CD14-positive monocyte (primary cell): ENCODE measurements around the gene GRM8. TPM values are rescaled to one million over a fixed set of nuclear protein-coding genes. Genes with fewer than 3 reads are reported as not detected.

Experiments used
- DNase-seq, 3 donors: peaks; one replicate each; pipeline ENCODE4 v3.0.0-alpha.2; 2011 to 2022
- H2AFZ ChIP-seq: 2 replicates; pipeline ENCODE4 v1.6.0; 2012; ENCODE audit warnings: mild to moderate bottlenecking, low read depth, low read length, inconsistent platforms; ENCODE audit not compliant: insufficient read depth, poor library complexity, severe bottlenecking
- H3K27ac ChIP-seq, 2 donors: 1 replicate in 1 of 2; 2 replicates in 1 of 2; pipeline ENCODE4 v1.5.1; 2012 to 2013; ENCODE audit warnings: low read length in 2 of 2, control low read depth in 1 of 2, inconsistent platforms in 1 of 2, low read depth in 1 of 2, mild to moderate bottlenecking in 1 of 2
- H3K27me3 ChIP-seq, 2 donors: one replicate each; pipeline versions ENCODE4 v1.6.0 to v1.6.1; 2011 to 2013; ENCODE audit warnings: low read length in 2 of 2; ENCODE audit not compliant: control insufficient read depth in 2 of 2, insufficient read depth in 2 of 2
- H3K36me3 ChIP-seq, 2 donors: replicated peaks in 1 of 2; 1 replicate in 1 of 2; 2 replicates in 1 of 2; pipeline versions ENCODE4 v1.5.1 to v1.6.1; 2012 to 2013; ENCODE audit warnings: low read length in 2 of 2, control low read depth in 1 of 2, inconsistent platforms in 1 of 2, mild to moderate bottlenecking in 1 of 2; ENCODE audit not compliant: insufficient read depth in 2 of 2, control insufficient read depth in 1 of 2
- H3K4me1 ChIP-seq, 2 donors: 1 replicate in 1 of 2; 2 replicates in 1 of 2; pipeline versions ENCODE4 v1.5.1 to v1.6.1; 2012 to 2013; ENCODE audit warnings: low read length in 2 of 2, control low read depth in 1 of 2, inconsistent platforms in 1 of 2, mild to moderate bottlenecking in 1 of 2, moderate library complexity in 1 of 2; ENCODE audit not compliant: insufficient read depth in 2 of 2, control insufficient read depth in 1 of 2
- H3K4me2 ChIP-seq: replicated peaks from 2 replicates; pipeline ENCODE3; 2012; ENCODE audit warnings: low read length, moderate library complexity, mild to moderate bottlenecking; ENCODE audit not compliant: poor library complexity, severe bottlenecking; ENCODE audit errors: extremely low read depth
- H3K4me3 ChIP-seq, 3 experiments: fragments of 200-600 bp in 1 of 3; sonication (generic) in 1 of 3; replicated peaks in 1 of 3; 1 replicate in 2 of 3; 2 replicates in 1 of 3; pipeline ENCODE4 v1.5.1; 2011 to 2013; ENCODE audit warnings: low read length in 3 of 3, mild to moderate bottlenecking in 3 of 3, control low read depth in 2 of 3, low read depth in 2 of 3, inconsistent platforms in 1 of 3, moderate library complexity in 1 of 3
- H3K79me2 ChIP-seq: 2 replicates; pipeline ENCODE4 v1.6.0; 2012; ENCODE audit warnings: mild to moderate bottlenecking, control low read depth, inconsistent platforms, low read length, moderate library complexity; ENCODE audit not compliant: insufficient read depth
- H3K9ac ChIP-seq: 2 replicates; pipeline ENCODE4 v1.6.0; 2017; ENCODE audit warnings: low read length, mild to moderate bottlenecking; ENCODE audit not compliant: insufficient read depth, poor library complexity, severe bottlenecking
- H3K9me3 ChIP-seq, 2 donors: replicated peaks in 1 of 2; 1 replicate in 1 of 2; 2 replicates in 1 of 2; pipeline versions ENCODE4 v1.5.1 to v1.6.1; 2012 to 2013; ENCODE audit warnings: low read length in 2 of 2, control low read depth in 1 of 2; ENCODE audit not compliant: control insufficient read depth in 1 of 2, insufficient read depth in 1 of 2
- H4K20me1 ChIP-seq: 2 replicates; pipeline ENCODE4 v1.6.0; 2012; ENCODE audit warnings: mild to moderate bottlenecking, low read length, control low read depth, moderate library complexity; ENCODE audit not compliant: insufficient read depth
- H3K27ac Mint-ChIP-seq, 7 donors: one replicate each; pipeline ENCODE4 v1.8.0; 2020; ENCODE audit warnings: mild to moderate bottlenecking in 7 of 7, mixed read lengths in 7 of 7, moderate library complexity in 6 of 7, inconsistent platforms in 2 of 7
- H3K27me3 Mint-ChIP-seq, 3 donors: one replicate each; pipeline ENCODE4 v1.8.0; 2021 to 2022; ENCODE audit warnings: low read depth in 3 of 3, mild to moderate bottlenecking in 3 of 3, mixed read lengths in 3 of 3, moderate library complexity in 3 of 3, inconsistent platforms in 1 of 3
- H3K36me3 Mint-ChIP-seq, 2 donors: one replicate each; pipeline ENCODE4 v1.8.0; 2020; ENCODE audit warnings: mixed read lengths in 2 of 2, inconsistent platforms in 1 of 2, mild to moderate bottlenecking in 1 of 2
- H3K4me1 Mint-ChIP-seq: one replicate; pipeline ENCODE4 v1.8.0; 2020; ENCODE audit warnings: mild to moderate bottlenecking, mixed read lengths
- H3K4me3 Mint-ChIP-seq, 2 donors: one replicate each; pipeline ENCODE4 v1.8.0; 2020; ENCODE audit warnings: mild to moderate bottlenecking in 2 of 2, mixed read lengths in 2 of 2, moderate library complexity in 1 of 2
- H3K9me3 Mint-ChIP-seq, 7 donors: one replicate each; pipeline ENCODE4 v1.8.0; 2020 to 2022; ENCODE audit warnings: mixed read lengths in 7 of 7, mild to moderate bottlenecking in 6 of 7, moderate library complexity in 6 of 7, inconsistent platforms in 2 of 7
- CTCF ChIP-seq: fragments of 200-600 bp; IDR thresholded peaks from one replicate; pipeline ENCODE4 v1.8.0; 2022; ENCODE audit warnings: antibody characterized with exemption, mild to moderate bottlenecking
- WGBS: methylation state at CpG from one replicate; pipeline ENCODE4 v1.1.5; 2013; ENCODE audit warnings: missing lambda C conversion rate; ENCODE audit not compliant: insufficient coverage; 5-methylcytosine and 5-hydroxymethylcytosine counted together
- intact Hi-C, 2 donors: fragments of 100-400 bp; cut with micrococcal nuclease; formaldehyde crosslinking; loops; one replicate each; pipeline versions ENCODE4 v1.15.0 to v1.15.1; 2023
- polyA plus RNA-seq, 3 donors: library from polyadenylated mRNA; depleted of rRNA in 1 of 3; unstranded in 2 of 3; stranded (reverse) in 1 of 3; fragments of 300-500 nt in 2 of 3; fragments of >200 nt in 1 of 3; fragmentation: Illumina TruSeq in 2 of 3; gene quantifications; 1 replicate in 2 of 3; 2 replicates in 1 of 3; pipeline ENCODE4 v1.2.3, GENCODE V29; 2012 to 2021

The GRM8 gene
- polyA plus RNA-seq, 3 donors: not detected

- H3K27ac ChIP-seq: no peak overlapping the region
- Mint-ChIP-seq H3K4me1 (no peaks in the 10 kb centered on the region), H3K36me3 (no peaks in the 10 kb centered on the region), H3K27me3 (peaks cover 0 to 1% (median 0%) of the 10 kb centered on the region in 3 donors), H3K27ac (no peak overlapping the region), H3K9me3 (peaks cover 0 to 7% (median 0%) of the 10 kb centered on the region in 7 donors), H3K4me3 (no peak overlapping the region)
- DNase-seq: no peak
- intact Hi-C loops: no loop called here
- no peak overlapping the region for H3K4me3 ChIP-seq
- no peaks in the 10 kb centered on the region for H3K4me1 ChIP-seq
- no peaks in the 10 kb centered on the region for H3K27me3 ChIP-seq
- H3K9me3 ChIP-seq: no peaks in the 10 kb centered on the region
- no peak overlapping the region for H3K9ac ChIP-seq
- no peaks in the 10 kb centered on the region for H3K79me2 ChIP-seq
- WGBS: 79% methylated on average over 4 of the region's 4 CpGs
- no peak for TF ChIP-seq CTCF
- no peaks in the 10 kb centered on the region for H4K20me1 ChIP-seq
- no peak overlapping the region for H3K4me2 ChIP-seq
- no peak overlapping the region for H2AFZ ChIP-seq
- H3K36me3 ChIP-seq: no peaks in the 10 kb centered on the region
These were observed 767.0 kb downstream of the GRM8 start for GRCh38 chr7:126485791-126486190.

DNA sequence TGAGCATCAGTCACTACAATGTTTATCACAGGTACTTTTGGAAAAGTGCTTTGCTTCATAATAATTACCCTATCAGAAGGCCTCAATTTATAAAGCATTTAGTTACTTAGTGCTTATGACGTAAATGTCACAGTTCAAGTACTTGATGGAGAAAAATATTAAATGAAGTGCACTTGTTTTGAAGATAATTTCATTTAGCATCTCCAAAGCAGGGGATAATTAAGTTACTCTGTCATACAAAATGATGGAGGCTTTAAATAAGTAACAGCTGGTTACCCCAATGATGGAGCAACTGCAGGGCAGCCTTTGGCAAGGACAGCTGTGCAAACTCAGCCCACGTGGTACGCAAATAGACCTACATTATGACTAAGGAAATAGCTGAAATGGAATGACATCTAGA, 768.8 kb downstream of the GRM8 start:
- Mint-ChIP-seq H3K4me1 (no peaks in the 10 kb centered on the region), H3K27me3 (no peaks in the 10 kb centered on the region), H3K4me3 (no peak overlapping the region), H3K9me3 (peaks cover 0 to 5% (median 0%) of the 10 kb centered on the region in 7 donors), H3K27ac (no peak overlapping the region), H3K36me3 (no peaks in the 10 kb centered on the region)
- no peaks in the 10 kb centered on the region for H3K79me2 ChIP-seq
- H3K4me1 ChIP-seq: no peaks in the 10 kb centered on the region
- no peaks in the 10 kb centered on the region for H3K27me3 ChIP-seq
- TF ChIP-seq CTCF: no peak
- no peak overlapping the region for H3K9ac ChIP-seq
- H3K9me3 ChIP-seq: no peaks in the 10 kb centered on the region
- no peaks in the 10 kb centered on the region for H4K20me1 ChIP-seq
- no peak overlapping the region for H2AFZ ChIP-seq
- H3K27ac ChIP-seq: no peak overlapping the region
- no peaks in the 10 kb centered on the region for H3K36me3 ChIP-seq
- no peak overlapping the region for H3K4me3 ChIP-seq
- no peak for DNase-seq
- no CpG with 5 or more reads among the region's 3 CpGs for WGBS
- intact Hi-C loops: no loop called here
- no peak overlapping the region for H3K4me2 ChIP-seq
